GM21526 (cell line): Measurements from ENCODE around the gene C15orf62.

Experiments
- ATAC-seq: cut with Tn5 transposase; IDR thresholded peaks from one replicate; pipeline ENCODE4 v1.9.1; 2021; ENCODE audit warnings: moderate library complexity; ENCODE audit not compliant: unreplicated experiment, low FRiP score

C15orf62 gene

DNA sequence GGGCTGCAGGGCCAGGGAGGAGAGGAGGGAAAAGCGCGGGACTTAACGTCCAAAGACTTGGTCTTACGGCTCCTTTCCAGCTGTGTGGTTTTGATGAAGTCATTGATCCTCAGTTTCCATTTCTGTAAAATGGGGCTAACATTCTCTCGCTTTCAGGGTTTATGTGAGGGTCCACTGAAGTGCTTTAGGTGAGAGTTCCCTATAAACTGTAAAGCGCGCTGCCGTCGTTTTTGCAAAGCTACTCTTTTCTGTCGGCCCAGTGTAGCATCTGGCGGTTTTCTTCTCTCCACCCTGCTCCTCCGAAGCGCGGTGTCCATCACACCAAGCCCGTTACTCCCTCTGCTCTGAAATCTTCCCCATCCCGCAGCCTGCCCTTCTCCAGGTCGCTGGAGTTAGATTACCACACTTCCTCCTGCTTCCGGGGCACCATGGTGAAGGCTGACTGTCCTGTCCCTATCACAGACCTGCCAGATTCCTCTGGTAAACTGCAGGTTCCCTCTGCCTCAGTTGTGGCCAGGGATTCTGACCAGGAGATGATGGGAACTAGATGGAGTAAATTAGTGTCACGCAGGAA lies 38.2 kb downstream of the C15orf62 start:
- ATAC-seq: no peak

- ATAC-seq: no peak
These were observed 39.2 kb downstream of the C15orf62 start for GRCh38 chr15:40808861-40809450.

DNA sequence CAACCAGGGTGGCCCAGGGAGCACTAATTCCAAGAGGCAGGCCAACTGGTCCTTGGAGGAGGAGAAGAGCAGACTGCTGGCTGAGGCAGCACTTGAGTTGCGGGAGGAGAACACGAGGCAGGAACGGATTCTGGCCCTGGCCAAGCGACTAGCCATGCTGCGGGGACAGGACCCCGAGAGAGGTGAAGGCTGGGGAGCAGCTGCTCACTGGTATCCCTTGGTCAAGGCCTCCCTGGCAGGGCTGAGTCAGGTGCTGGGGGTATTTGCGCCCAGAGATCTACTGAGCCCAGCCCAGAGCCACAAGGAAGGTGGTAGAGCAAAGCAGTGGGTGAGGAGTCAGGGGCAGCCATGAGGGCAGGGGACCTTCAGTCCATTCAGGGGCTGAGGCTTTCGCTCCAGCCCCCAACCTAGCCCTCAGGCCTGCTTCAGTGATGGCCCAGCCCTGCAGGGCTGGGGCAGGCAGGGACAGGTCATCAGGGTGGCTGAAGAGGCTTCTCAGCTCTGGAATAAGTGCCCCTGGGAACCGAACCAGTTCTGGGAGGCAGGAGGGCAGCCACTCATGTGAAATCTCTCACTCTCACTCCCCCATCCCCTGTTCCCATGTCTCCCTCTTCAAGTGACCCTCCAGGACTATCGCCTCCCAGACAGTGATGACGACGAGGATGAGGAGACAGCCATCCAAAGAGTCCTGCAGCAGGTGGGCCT lies 43.1 kb downstream of the C15orf62 start:
- no peak for ATAC-seq

DNA sequence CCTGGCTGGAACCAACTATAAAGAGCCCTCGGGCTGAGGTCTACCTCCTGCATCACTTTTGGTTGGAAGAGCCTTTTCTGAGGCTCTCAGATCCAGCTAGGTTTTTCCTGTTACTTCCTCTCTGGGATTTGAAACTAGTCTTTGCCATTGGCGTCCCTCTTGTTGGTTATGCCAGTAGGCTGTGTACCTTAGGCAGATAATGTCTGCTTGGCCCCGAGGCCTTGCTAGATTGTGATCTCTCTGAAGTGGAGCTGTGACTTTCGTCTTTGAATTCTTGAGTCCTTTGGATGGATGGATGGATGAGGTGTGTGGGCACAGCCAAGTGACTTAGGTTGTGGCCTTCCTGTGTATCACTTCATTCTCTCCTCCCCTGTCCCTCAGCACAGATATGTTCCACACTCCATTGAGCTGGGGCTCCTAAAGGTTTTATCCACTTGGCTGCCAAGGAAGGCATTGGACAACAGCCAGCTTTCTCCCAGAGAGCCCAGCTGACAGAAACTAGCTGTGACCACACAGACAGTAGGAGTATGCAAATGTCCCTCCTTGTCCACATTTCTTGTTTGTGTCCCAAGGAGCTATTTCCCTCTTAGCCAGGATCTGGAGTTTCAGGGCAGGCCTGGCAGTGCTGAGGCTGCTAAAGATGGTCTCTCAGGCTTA lies 45.4 kb downstream of the C15orf62 start:
- no peak for ATAC-seq

- ATAC-seq: no peak
These were observed 49.3 kb downstream of the C15orf62 start for GRCh38 chr15:40819048-40819447.

GRCh38 chr15:40821195-40821594 lies 51.4 kb downstream of the C15orf62 start:
- ATAC-seq: no peak
